Retinal pigment epithelial cell (primary cell): Measurements from ENCODE around the gene TOMM5.

Experiments used
- DNase-seq: peaks from one replicate; pipeline ENCODE4 v3.0.0-alpha.2; 2010; ENCODE audit warnings: low read depth
- H3K4me3 ChIP-seq: 2 replicates; pipeline ENCODE4 v1.5.1; 2011; ENCODE audit warnings: mild to moderate bottlenecking, low read length, control low read depth, moderate library complexity
- CTCF ChIP-seq: conservative IDR thresholded peaks from 2 replicates; pipeline ENCODE4 v1.5.1; 2011; ENCODE audit warnings: low read depth, low read length, control low read depth, inconsistent platforms

TOMM5 gene

GRCh38 chr9:37596504-37596903, 4.1 kb upstream of the TOMM5 start:
- no peak overlapping the region for H3K4me3 ChIP-seq
- no peak for TF ChIP-seq CTCF
- DNase-seq = no peak

- H3K4me3 ChIP-seq = no peak overlapping the region
- no peak for DNase-seq
- no peak for TF ChIP-seq CTCF
Measured at GRCh38 chr9:37593883-37594448, 1.6 kb upstream of the TOMM5 start.

- no peak overlapping the region for H3K4me3 ChIP-seq
- no peak for DNase-seq
- TF ChIP-seq CTCF = no peak
Measured at GRCh38 chr9:37587521-37587920, 4.9 kb downstream of the TOMM5 start.

GRCh38 chr9:37583522-37584121, 8.8 kb downstream of the TOMM5 start:
- no peak for TF ChIP-seq CTCF

GRCh38 chr9:37582548-37583157, 9.7 kb downstream of the TOMM5 start:
- no peak for DNase-seq
- H3K4me3 ChIP-seq = no peak overlapping the region
- peak; percentile 71 for TF ChIP-seq CTCF

More at GRCh38 chr9:37583522-37584121, 8.8 kb downstream of the TOMM5 start:
- DNase-seq = no peak
- H3K4me3 ChIP-seq = no peak overlapping the region

- TF ChIP-seq CTCF = no peak
- peak within 1 kb of the TSS; percentile 76 for H3K4me3 ChIP-seq
- no peak for DNase-seq
Measured at GRCh38 chr9:37575921-37576721, 16.3 kb downstream of the TOMM5 start, which contains the start of gene FBXO10. Gene FBXO10 (minus strand): TSS chr9:37576380. CDS start chr9:37541768, 34,612 bp downstream.
